GM23338 (cell line): ENCODE results near the gene NDST1. TPM values are rescaled to one million over a fixed set of nuclear protein-coding genes. Genes with fewer than 3 reads are reported as not detected.

Experiments
- ATAC-seq: fragments of 200-7000 bp; cut with Tn5 transposase; 3 replicates; pipeline ENCODE4 v1.9.1; 2020
- DNase-seq: peaks from one replicate; pipeline ENCODE4 v3.0.0-alpha.2; 2015; ENCODE audit warnings: low spot score
- H2AFZ ChIP-seq: fragments of 200-600 bp; sonication (generic); 2 replicates; pipeline ENCODE4 v1.8.0; 2016; ENCODE audit warnings: antibody characterized with exemption, mild to moderate bottlenecking, moderate library complexity
- H3F3A ChIP-seq: fragments of 200-600 bp; sonication (generic); replicated peaks from 2 replicates; pipeline ENCODE4 v1.8.0; 2017; ENCODE audit warnings: antibody characterized with exemption, mixed run types, low read depth
- H3K27ac ChIP-seq: fragments of 200-600 bp; sonication (generic); 2 replicates; pipeline ENCODE4 v1.6.1; 2016; ENCODE audit warnings: low read depth
- H3K27me3 ChIP-seq: fragments of 200-600 bp; sonication (generic); 2 replicates; pipeline ENCODE4 v1.8.0; 2016; ENCODE audit warnings: mild to moderate bottlenecking, mixed run types, moderate library complexity; ENCODE audit not compliant: insufficient read depth
- H3K36me3 ChIP-seq: fragments of 200-600 bp; sonication (generic); 2 replicates; pipeline ENCODE4 v1.8.0; 2016; ENCODE audit warnings: mild to moderate bottlenecking; ENCODE audit not compliant: insufficient read depth
- H3K4me1 ChIP-seq: fragments of 200-600 bp; sonication (generic); 2 replicates; pipeline ENCODE4 v1.8.0; 2016; ENCODE audit warnings: mild to moderate bottlenecking, moderate library complexity; ENCODE audit not compliant: insufficient read depth
- H3K4me2 ChIP-seq: fragments of 200-600 bp; sonication (generic); 2 replicates; pipeline ENCODE4 v1.7.1; 2017; ENCODE audit warnings: mixed run types
- H3K4me3 ChIP-seq: fragments of 200-600 bp; sonication (generic); 2 replicates; pipeline ENCODE4 v1.6.1; 2016; ENCODE audit warnings: mixed run types
- H3K79me2 ChIP-seq: fragments of 200-600 bp; sonication (generic); replicated peaks from 2 replicates; pipeline ENCODE4 v1.8.0; 2017; ENCODE audit warnings: mild to moderate bottlenecking; ENCODE audit not compliant: insufficient read depth
- H3K9me2 ChIP-seq: fragments of 200-600 bp; sonication (generic); 2 replicates; pipeline ENCODE4 v1.8.0; 2017; ENCODE audit not compliant: insufficient read depth
- H4K20me1 ChIP-seq: fragments of 200-600 bp; sonication (generic); replicated peaks from 2 replicates; pipeline ENCODE4 v1.8.0; 2017; ENCODE audit warnings: mild to moderate bottlenecking; ENCODE audit not compliant: insufficient read depth
- H3K27ac Mint-ChIP-seq: 2 replicates; pipeline ENCODE4 v1.8.0; 2020; ENCODE audit warnings: inconsistent platforms, mild to moderate bottlenecking, moderate library complexity, mixed read lengths
- H3K27me3 Mint-ChIP-seq: 3 replicates; pipeline ENCODE4 v1.8.0; 2022; ENCODE audit warnings: low read depth, mild to moderate bottlenecking, moderate library complexity, mixed read lengths, inconsistent platforms; ENCODE audit not compliant: insufficient read depth, poor library complexity
- H3K36me3 Mint-ChIP-seq: 3 replicates; pipeline ENCODE4 v1.8.0; 2021; ENCODE audit warnings: low read depth, mild to moderate bottlenecking, inconsistent platforms, moderate library complexity, mixed read lengths
- H3K4me1 Mint-ChIP-seq: 3 replicates; pipeline ENCODE4 v1.8.0; 2020; ENCODE audit warnings: mild to moderate bottlenecking, inconsistent platforms, mixed read lengths
- H3K4me3 Mint-ChIP-seq: 3 replicates; pipeline ENCODE4 v1.8.0; 2021; ENCODE audit warnings: moderate library complexity, mild to moderate bottlenecking, inconsistent platforms, mixed read lengths
- H3K9me3 Mint-ChIP-seq: 3 replicates; pipeline ENCODE4 v1.8.0; 2020; ENCODE audit warnings: moderate library complexity, mild to moderate bottlenecking, inconsistent platforms, mixed read lengths
- CREB1 ChIP-seq: fragments of 250-450 bp; sonication (Bioruptor Pico); IDR thresholded peaks from 2 replicates; pipeline ENCODE4 v1.5.0; 2020; ENCODE audit warnings: low read depth, mild to moderate bottlenecking, moderate library complexity
- ETS1 ChIP-seq: IDR thresholded peaks from 2 replicates; pipeline ENCODE4 v1.6.1; 2016; ENCODE audit warnings: antibody characterized with exemption
- EZH2phosphoT487 ChIP-seq: fragments of 200-600 bp; sonication (generic); IDR thresholded peaks from one replicate; pipeline ENCODE4 v1.8.1; 2018; ENCODE audit warnings: antibody characterized with exemption; ENCODE audit not compliant: unreplicated experiment
- JUNB ChIP-seq: IDR thresholded peaks from one replicate; pipeline ENCODE4 v1.6.1; 2016; ENCODE audit warnings: antibody characterized with exemption; ENCODE audit not compliant: unreplicated experiment
- NANOG ChIP-seq: IDR thresholded peaks from 2 replicates; pipeline ENCODE4 v1.6.1; 2016; ENCODE audit warnings: antibody characterized with exemption, borderline replicate concordance
- POLR2AphosphoS5 ChIP-seq: IDR thresholded peaks from 2 replicates; pipeline ENCODE4 v1.6.1; 2016; ENCODE audit warnings: antibody characterized with exemption, low read depth
- REST ChIP-seq: IDR thresholded peaks from one replicate; pipeline ENCODE4 v1.6.1; 2018; ENCODE audit warnings: antibody characterized with exemption; ENCODE audit not compliant: unreplicated experiment
- STAT1 ChIP-seq: IDR thresholded peaks from one replicate; pipeline ENCODE4 v1.6.1; 2016; ENCODE audit warnings: antibody characterized with exemption; ENCODE audit not compliant: unreplicated experiment
- ZNF114 ChIP-seq: fragments of 250-450 bp; sonication (Bioruptor Pico); IDR thresholded peaks from 2 replicates; pipeline ENCODE4 v1.5.0; 2020; ENCODE audit warnings: mild to moderate bottlenecking, moderate library complexity
- polyA plus RNA-seq: library from polyadenylated mRNA; unstranded; fragments of >200 nt; fragmentation: Nextera tagmentation; extraction: Ambion mirVana; gene quantifications from 2 replicates; pipeline ENCODE4 v1.2.1, GENCODE V29; 2016
- total RNA-seq: library from RNA; depleted of rRNA; stranded (reverse); fragments of >200 nt; shearing (Covaris generic); gene quantifications from 2 replicates; pipeline ENCODE4 v1.2.3, GENCODE V29; 2014
- TF ChIP-seq, protein P1 (sequence below): fragments of 250-450 bp; sonication (Bioruptor Pico); IDR thresholded peaks from 2 replicates; pipeline ENCODE4 v1.5.0; 2020; ENCODE audit warnings: mild to moderate bottlenecking, moderate library complexity

Gene NDST1
- total and polyA plus RNA-seq, 2 experiments from 2014 or later = 7.3 to 85.0 TPM

- H3K36me3 ChIP-seq = no peaks in the 10 kb centered on the region
- no peaks in the 10 kb centered on the region for H3K9me3 Mint-ChIP-seq
- H3F3A ChIP-seq = no peaks in the 10 kb centered on the region
- peaks cover 5% of the 10 kb centered on the region for H3K4me1 Mint-ChIP-seq
- H3K79me2 ChIP-seq = no peaks in the 10 kb centered on the region
- ATAC-seq (no peak), DNase-seq (no peak)
- no peak for TF ChIP-seq EZH2phosphoT487
- no peak for TF ChIP-seq JUNB
- no peak for TF ChIP-seq CREB1 (CRISPR knock-in tag)
- H3K4me3 Mint-ChIP-seq = no peak overlapping the region
- H3K36me3 Mint-ChIP-seq = no peaks in the 10 kb centered on the region
- H3K4me1 ChIP-seq = no peaks in the 10 kb centered on the region
- H3K27me3 ChIP-seq = no peaks in the 10 kb centered on the region
- H2AFZ ChIP-seq = no peak overlapping the region
- peaks cover 3% of the 10 kb centered on the region for H3K27me3 Mint-ChIP-seq
- H3K4me3 ChIP-seq = no peak overlapping the region
- no peaks in the 10 kb centered on the region for H4K20me1 ChIP-seq
- H3K27ac Mint-ChIP-seq = no peak overlapping the region
- H3K9me2 ChIP-seq = no peaks in the 10 kb centered on the region
- no peak overlapping the region for H3K4me2 ChIP-seq
- no peak overlapping the region for H3K27ac ChIP-seq
Observed at GRCh38 chr5:150603052-150603451, 95.1 kb downstream of the NDST1 start.

GRCh38 chr5:150603491-150603890 lies 95.6 kb downstream of the NDST1 start:
- Histone ChIP-seq H3K4me3 (no peak overlapping the region), H3K79me2 (no peaks in the 10 kb centered on the region), H4K20me1 (no peaks in the 10 kb centered on the region), H3K27me3 (no peaks in the 10 kb centered on the region), H3K36me3 (no peaks in the 10 kb centered on the region), H3K9me2 (no peaks in the 10 kb centered on the region), H3F3A (no peaks in the 10 kb centered on the region), H3K27ac (no peak overlapping the region), H2AFZ (no peak overlapping the region), H3K4me1 (no peaks in the 10 kb centered on the region), H3K4me2 (no peak overlapping the region)
- Mint-ChIP-seq H3K27ac (no peak overlapping the region), H3K27me3 (peaks cover 3% of the 10 kb centered on the region), H3K4me1 (peaks cover 5% of the 10 kb centered on the region), H3K9me3 (no peaks in the 10 kb centered on the region), H3K36me3 (no peaks in the 10 kb centered on the region), H3K4me3 (no peak overlapping the region)
- no peak for DNase-seq
- no peak for ATAC-seq
- TF ChIP-seq POLR2AphosphoS5 (no peak), ETS1 (no peak), EZH2phosphoT487 (no peak), CREB1 (CRISPR knock-in tag) (no peak), REST (no peak), NANOG (no peak), ZNF114 (no peak), STAT1 (no peak)
- TF ChIP-seq, protein P1, sequence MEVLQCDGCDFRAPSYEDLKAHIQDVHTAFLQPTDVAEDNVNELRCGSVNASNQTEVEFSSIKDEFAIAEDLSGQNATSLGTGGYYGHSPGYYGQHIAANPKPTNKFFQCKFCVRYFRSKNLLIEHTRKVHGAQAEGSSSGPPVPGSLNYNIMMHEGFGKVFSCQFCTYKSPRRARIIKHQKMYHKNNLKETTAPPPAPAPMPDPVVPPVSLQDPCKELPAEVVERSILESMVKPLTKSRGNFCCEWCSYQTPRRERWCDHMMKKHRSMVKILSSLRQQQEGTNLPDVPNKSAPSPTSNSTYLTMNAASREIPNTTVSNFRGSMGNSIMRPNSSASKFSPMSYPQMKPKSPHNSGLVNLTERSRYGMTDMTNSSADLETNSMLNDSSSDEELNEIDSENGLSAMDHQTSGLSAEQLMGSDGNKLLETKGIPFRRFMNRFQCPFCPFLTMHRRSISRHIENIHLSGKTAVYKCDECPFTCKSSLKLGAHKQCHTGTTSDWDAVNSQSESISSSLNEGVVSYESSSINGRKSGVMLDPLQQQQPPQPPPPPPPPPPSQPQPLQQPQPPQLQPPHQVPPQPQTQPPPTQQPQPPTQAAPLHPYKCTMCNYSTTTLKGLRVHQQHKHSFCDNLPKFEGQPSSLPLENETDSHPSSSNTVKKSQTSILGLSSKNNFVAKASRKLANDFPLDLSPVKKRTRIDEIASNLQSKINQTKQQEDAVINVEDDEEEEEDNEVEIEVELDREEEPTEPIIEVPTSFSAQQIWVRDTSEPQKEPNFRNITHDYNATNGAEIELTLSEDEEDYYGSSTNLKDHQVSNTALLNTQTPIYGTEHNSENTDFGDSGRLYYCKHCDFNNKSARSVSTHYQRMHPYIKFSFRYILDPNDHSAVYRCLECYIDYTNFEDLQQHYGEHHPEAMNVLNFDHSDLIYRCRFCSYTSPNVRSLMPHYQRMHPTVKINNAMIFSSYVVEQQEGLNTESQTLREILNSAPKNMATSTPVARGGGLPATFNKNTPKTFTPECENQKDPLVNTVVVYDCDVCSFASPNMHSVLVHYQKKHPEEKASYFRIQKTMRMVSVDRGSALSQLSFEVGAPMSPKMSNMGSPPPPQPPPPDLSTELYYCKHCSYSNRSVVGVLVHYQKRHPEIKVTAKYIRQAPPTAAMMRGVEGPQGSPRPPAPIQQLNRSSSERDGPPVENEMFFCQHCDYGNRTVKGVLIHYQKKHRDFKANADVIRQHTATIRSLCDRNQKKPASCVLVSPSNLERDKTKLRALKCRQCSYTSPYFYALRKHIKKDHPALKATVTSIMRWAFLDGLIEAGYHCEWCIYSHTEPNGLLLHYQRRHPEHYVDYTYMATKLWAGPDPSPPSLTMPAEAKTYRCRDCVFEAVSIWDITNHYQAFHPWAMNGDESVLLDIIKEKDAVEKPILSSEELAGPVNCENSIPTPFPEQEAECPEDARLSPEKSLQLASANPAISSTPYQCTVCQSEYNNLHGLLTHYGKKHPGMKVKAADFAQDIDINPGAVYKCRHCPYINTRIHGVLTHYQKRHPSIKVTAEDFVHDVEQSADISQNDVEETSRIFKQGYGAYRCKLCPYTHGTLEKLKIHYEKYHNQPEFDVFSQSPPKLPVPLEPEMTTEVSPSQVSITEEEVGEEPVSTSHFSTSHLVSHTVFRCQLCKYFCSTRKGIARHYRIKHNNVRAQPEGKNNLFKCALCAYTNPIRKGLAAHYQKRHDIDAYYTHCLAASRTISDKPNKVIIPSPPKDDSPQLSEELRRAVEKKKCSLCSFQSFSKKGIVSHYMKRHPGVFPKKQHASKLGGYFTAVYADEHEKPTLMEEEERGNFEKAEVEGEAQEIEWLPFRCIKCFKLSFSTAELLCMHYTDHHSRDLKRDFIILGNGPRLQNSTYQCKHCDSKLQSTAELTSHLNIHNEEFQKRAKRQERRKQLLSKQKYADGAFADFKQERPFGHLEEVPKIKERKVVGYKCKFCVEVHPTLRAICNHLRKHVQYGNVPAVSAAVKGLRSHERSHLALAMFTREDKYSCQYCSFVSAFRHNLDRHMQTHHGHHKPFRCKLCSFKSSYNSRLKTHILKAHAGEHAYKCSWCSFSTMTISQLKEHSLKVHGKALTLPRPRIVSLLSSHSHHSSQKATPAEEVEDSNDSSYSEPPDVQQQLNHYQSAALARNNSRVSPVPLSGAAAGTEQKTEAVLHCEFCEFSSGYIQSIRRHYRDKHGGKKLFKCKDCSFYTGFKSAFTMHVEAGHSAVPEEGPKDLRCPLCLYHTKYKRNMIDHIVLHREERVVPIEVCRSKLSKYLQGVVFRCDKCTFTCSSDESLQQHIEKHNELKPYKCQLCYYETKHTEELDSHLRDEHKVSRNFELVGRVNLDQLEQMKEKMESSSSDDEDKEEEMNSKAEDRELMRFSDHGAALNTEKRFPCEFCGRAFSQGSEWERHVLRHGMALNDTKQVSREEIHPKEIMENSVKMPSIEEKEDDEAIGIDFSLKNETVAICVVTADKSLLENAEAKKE = no peak
